ENCODE data around the gene CNTNAP2. TPM values are rescaled to one million over a fixed set of nuclear protein-coding genes. Genes with fewer than 3 reads are reported as not detected.

The CNTNAP2 gene
- total RNA-seq, 1 donor from 2014 or later, result 1.3 TPM

GRCh38 chr7:146414373-146414772 lies 297.8 kb downstream of the CNTNAP2 start:
- DNase-seq (ENCODE audit: low spot score), result no peak

DNA sequence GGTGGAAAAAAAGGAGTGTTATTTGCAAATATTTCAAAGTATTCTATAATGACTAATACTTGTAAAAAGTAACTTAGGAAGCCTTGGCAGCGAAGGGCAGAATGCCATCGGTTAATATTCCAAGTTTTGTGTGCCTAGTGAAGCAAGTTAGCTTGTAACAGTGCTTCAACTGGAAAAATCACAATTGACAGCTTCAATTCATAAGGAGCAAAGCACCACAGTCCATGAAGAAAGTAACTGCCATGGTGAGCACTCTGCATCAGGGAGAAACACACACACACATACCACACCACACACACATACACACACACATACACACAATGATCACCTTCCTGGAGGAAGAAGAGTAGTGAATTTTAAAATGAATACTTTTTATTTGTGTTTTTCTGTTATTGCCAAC lies 298.3 kb downstream of the CNTNAP2 start:
- DNase-seq (ENCODE audit: low spot score), result no peak

- no peak for DNase-seq (ENCODE audit: low spot score)
Measured at GRCh38 chr7:146417176-146417575, 300.6 kb downstream of the CNTNAP2 start.

DNA sequence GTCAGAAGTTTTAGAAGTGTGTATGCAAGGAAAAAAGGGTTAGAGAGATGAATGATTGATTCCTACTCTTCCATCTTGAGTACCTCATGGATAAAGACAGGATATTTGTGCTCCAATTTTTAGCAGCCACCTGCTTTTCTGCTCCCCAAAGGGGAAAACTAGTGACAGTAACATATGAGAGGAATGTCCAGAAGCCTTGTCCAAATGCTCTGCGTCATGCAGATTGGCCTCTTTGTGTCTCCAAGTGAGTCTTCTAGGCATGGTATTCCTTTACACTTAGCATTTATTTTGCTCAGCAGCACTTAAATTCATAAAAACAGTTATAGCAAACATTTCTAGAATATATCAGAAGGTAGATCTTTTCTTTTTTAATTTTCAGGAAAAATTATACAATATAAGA lies 306.8 kb downstream of the CNTNAP2 start:
- no peak for DNase-seq (ENCODE audit: low spot score)

DNA sequence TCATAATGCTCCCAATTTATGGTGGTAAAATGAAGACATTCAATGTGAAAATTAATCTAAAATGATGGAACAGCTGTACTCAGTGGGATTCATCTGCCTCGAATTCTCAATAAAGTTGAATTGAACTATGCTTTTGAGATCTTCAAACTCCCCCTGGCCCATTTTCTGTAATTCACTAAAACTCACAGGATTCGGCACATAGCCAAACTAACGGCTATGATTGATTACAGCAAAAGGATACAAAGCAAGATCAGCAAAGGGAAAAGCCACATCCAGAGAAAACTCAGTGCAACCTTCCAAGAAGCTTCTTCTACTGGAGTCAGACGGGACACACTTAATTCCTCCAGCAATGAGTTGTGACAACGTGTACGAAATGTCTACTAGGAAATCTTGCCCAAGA lies 307.5 kb downstream of the CNTNAP2 start:
- DNase-seq (ENCODE audit: low spot score), result no peak

DNA sequence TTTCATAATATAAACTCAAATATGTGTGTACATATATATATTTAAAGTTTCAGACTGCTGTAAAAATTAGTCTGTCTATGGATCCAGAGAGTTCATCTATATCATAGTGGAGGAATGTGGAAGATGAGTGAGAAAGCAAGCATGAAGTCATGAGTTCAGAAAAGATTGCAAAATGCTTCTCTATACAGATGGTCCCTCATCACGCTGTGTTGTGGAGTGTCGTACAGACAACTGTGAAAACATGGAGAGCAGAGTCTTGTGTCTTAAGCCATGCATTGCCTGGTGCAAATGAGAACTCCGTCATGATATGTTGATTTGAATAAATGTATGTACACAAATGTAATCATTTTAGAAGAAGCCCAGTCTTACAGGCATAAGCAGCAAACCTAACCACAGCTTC lies 316.9 kb downstream of the CNTNAP2 start:
- DNase-seq (ENCODE audit: low spot score), result no peak

- DNase-seq (ENCODE audit: low spot score), result no peak
Measured at GRCh38 chr7:146443102-146443501, 326.5 kb downstream of the CNTNAP2 start.

DNA sequence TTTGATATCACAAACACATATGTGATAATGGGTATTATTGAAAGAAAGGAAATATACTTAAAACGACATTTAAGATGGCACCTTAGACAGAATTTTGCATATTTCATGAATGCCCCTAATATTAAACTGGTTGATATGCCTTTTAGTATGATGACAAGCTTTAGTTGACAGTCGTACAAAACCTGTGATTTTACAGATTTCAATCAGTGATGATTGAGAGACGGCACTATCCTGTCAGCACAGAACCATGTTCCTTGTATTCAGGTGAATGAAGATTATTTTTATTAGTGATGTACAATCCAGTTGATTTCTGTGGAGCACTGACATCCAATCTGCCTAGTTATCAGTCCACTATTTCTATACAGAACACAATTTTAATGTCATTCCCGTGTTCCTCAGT lies 333.0 kb downstream of the CNTNAP2 start:
- no peak for DNase-seq (ENCODE audit: low spot score)

DNA sequence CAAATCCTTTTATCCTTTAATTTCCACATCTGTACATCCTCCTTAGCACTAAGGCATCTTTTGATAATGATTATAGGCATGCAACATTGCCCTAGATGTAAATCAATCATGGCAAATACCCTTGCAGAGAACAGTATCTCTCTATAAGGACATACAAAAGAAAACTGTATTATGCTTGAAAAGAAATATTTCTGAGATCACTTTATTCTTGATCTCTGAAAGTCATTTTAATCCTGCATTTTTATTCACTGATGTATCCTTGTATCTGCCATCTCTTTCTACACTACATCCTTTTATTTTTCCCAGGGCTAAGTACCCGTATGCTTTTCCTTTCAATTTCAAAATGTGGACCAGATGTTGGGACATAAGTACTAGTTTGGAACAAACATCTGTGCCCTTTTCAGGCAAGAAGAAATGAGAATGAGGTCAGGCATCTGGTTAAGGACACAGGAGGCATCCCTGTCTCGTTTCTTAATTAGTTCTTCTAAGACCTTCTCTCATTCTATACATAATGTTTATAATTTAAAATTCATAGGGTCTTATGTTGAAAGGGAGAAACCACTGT lies 338.6 kb downstream of the CNTNAP2 start:
- no peak for DNase-seq (ENCODE audit: low spot score)

DNA sequence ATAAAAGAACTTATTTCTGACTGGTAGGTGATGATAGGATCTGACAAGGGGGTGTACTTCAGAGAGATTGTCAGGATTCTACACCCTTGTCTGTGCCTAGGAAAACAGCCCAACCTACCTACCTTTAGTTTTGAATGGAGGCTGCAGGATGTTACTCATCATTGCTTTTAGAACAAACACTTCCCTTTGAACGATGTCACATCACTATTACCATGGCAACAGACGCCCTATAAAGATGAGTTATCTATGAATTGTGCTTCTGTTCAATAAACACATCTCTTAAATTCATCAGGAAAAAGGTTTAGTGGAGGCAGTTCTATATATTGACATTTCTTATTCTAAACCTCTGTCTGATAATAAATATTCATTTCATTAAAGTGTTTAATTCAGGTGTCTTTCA lies 362.4 kb downstream of the CNTNAP2 start:
- no peak for DNase-seq (ENCODE audit: low spot score)

GRCh38 chr7:146486519-146486918 lies 369.9 kb downstream of the CNTNAP2 start:
- DNase-seq (ENCODE audit: low spot score), result no peak

GRCh38 chr7:146492017-146492416 lies 375.4 kb downstream of the CNTNAP2 start:
- no peak for DNase-seq (ENCODE audit: low spot score)

GRCh38 chr7:146494952-146495596 lies 378.5 kb downstream of the CNTNAP2 start:
- no peak for DNase-seq (ENCODE audit: low spot score)

DNA sequence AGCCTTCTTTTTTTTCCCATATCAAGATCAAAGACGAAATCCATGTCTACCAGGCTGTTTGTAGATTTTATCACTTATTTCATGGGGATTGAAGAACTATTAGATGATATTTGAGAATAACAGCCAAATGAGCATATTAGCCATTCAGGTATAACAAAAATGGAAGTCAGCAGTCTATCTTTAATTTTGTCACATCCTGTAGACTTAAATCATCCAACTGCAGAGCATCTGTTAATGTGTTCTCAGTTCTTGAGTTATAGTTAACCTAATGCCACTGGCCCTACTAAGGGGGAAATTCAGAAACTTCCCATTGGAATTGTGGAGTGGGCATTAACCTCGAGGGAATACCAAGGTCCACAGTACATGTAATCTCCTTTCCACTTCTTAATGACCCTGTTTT lies 380.1 kb downstream of the CNTNAP2 start:
- DNase-seq (ENCODE audit: low spot score), result no peak

DNA sequence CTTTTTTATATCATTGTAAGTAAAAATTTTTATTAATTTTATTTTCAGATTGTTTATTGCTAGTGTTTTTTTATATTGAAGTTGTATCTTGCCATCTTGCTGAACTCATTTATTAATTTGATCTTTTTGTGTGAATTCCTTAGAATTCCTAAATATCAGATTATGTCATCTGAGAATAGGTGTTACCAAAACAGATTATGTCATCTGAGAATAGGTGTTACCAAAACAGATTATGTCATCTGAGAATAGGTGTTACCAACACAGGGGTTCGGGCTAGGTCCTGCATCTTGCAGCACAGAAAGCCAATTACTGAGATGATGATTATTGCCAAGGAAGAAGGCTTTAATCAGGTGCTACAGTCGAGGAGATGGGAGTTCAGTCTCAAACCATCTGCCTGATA lies 383.4 kb downstream of the CNTNAP2 start:
- DNase-seq (ENCODE audit: low spot score), result no peak

GRCh38 chr7:146503844-146504243 lies 387.2 kb downstream of the CNTNAP2 start:
- DNase-seq (ENCODE audit: low spot score), result no peak

GRCh38 chr7:146510088-146510680 lies 393.6 kb downstream of the CNTNAP2 start:
- no peak for DNase-seq (ENCODE audit: low spot score)

GRCh38 chr7:146514304-146514703 lies 397.7 kb downstream of the CNTNAP2 start:
- no peak for DNase-seq (ENCODE audit: low spot score)

- DNase-seq (ENCODE audit: low spot score), result no peak
Measured at GRCh38 chr7:146528581-146528980, 412.0 kb downstream of the CNTNAP2 start.

- no peak for DNase-seq (ENCODE audit: low spot score)
Measured at GRCh38 chr7:146539836-146540235, 423.2 kb downstream of the CNTNAP2 start.

DNA sequence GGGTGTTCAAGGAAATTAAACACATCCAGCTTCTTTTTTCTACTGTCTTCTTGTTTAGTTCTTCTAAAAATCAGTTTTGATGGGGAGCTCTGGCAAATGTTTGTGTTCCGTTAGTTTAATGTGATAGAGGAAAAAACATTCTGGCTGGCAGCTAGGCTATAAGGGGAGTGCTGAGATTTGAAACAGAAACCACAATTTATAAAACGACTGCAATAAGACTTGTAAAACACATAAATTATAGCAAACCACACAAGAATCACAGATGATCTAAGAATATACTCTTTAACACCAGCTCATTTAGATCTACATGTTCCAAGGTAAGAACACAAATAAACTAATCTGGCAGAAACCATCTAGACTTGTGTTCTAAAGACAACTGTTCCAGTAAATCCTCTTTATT lies 425.5 kb downstream of the CNTNAP2 start:
- DNase-seq (ENCODE audit: low spot score), result no peak

DNA sequence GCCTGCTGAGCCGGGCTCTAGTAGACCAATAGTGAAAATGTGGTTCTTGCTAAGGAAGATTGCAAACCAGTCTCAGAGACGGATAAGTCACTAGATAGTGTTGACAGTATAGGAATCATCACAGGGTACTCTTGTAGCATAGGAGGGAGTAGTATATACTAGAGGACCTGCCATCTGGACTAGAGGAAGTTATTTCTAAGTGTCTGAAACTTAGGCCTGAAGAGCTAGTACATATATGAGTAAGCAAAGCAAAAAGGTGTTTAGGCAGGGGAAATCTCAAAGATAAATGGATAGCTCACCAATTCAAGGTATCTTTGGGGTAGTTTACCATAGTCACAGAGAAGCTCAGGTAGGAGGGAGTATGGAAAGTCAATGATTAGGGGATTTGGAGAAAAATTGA lies 428.1 kb downstream of the CNTNAP2 start:
- DNase-seq (ENCODE audit: low spot score), result no peak

- no peak for DNase-seq (ENCODE audit: low spot score)
Measured at GRCh38 chr7:146548816-146549215, 432.2 kb downstream of the CNTNAP2 start.
